SJCRH30 (cell line): ENCODE data around the gene SCUBE1. TPM values are rescaled to one million over a fixed set of nuclear protein-coding genes. Genes with fewer than 3 reads are reported as not detected.

Experiments used
- DNase-seq, 2 experiments: peaks; one replicate each; pipeline ENCODE4 v3.0.0-alpha.2; 2015 to 2020
- H3K27ac ChIP-seq: fragments of 250-450 bp; sonication (Bioruptor Pico); 2 replicates; pipeline ENCODE4 v1.5.1; 2020; ENCODE audit warnings: mild to moderate bottlenecking, moderate library complexity
- H3K27me3 ChIP-seq: fragments of 250-450 bp; sonication (Bioruptor Pico); 2 replicates; pipeline ENCODE4 v1.5.1; 2020; ENCODE audit warnings: mild to moderate bottlenecking, moderate library complexity
- H3K36me3 ChIP-seq: fragments of 250-450 bp; sonication (Bioruptor Pico); 2 replicates; pipeline ENCODE4 v1.5.1; 2020; ENCODE audit warnings: mild to moderate bottlenecking, moderate library complexity
- H3K4me1 ChIP-seq: fragments of 250-450 bp; sonication (Bioruptor Pico); 2 replicates; pipeline ENCODE4 v1.5.1; 2020; ENCODE audit warnings: mild to moderate bottlenecking, moderate library complexity
- H3K4me3 ChIP-seq: fragments of 250-450 bp; sonication (Bioruptor Pico); 2 replicates; pipeline ENCODE4 v1.5.1; 2020; ENCODE audit warnings: mild to moderate bottlenecking, moderate library complexity
- H3K9me3 ChIP-seq: fragments of 250-450 bp; sonication (Bioruptor Pico); replicated peaks from 2 replicates; pipeline ENCODE4 v1.5.1; 2020; ENCODE audit warnings: mild to moderate bottlenecking, moderate library complexity
- total RNA-seq: library from RNA; depleted of rRNA; stranded (reverse); fragments of >200 nt; shearing (Covaris generic); gene quantifications from 2 replicates; pipeline ENCODE4 v1.2.3, GENCODE V29; 2014

Gene SCUBE1
- total RNA-seq, 1 experiment from 2014 or later, result 13.7 TPM

GRCh38 chr22:43235445-43236409 is 107.4 kb downstream of the SCUBE1 start:
- H3K9me3 ChIP-seq, result no peaks in the 10 kb centered on the region
- no peak for DNase-seq
- no peak overlapping the region for H3K27ac ChIP-seq
- H3K4me1 ChIP-seq, result no peaks in the 10 kb centered on the region
- H3K36me3 ChIP-seq, result no peaks in the 10 kb centered on the region
- no peaks in the 10 kb centered on the region for H3K27me3 ChIP-seq
- H3K4me3 ChIP-seq, result no peak overlapping the region

- Histone ChIP-seq H3K9me3 (no peaks in the 10 kb centered on the region), H3K27ac (no peak overlapping the region), H3K4me1 (no peaks in the 10 kb centered on the region), H3K4me3 (no peak overlapping the region), H3K36me3 (no peaks in the 10 kb centered on the region), H3K27me3 (no peaks in the 10 kb centered on the region)
- DNase-seq, result no peak
These were observed 108.7 kb downstream of the SCUBE1 start for GRCh38 chr22:43234264-43234988.

GRCh38 chr22:43233529-43233928 is 109.6 kb downstream of the SCUBE1 start:
- no peaks in the 10 kb centered on the region for H3K9me3 ChIP-seq
- no peak for DNase-seq
- H3K27ac ChIP-seq, result no peak overlapping the region
- no peaks in the 10 kb centered on the region for H3K4me1 ChIP-seq
- H3K27me3 ChIP-seq, result no peaks in the 10 kb centered on the region
- no peak overlapping the region for H3K4me3 ChIP-seq
- no peaks in the 10 kb centered on the region for H3K36me3 ChIP-seq

GRCh38 chr22:43232445-43232844 is 110.7 kb downstream of the SCUBE1 start:
- no peaks in the 10 kb centered on the region for H3K4me1 ChIP-seq
- no peak for DNase-seq
- H3K27me3 ChIP-seq, result no peaks in the 10 kb centered on the region
- H3K36me3 ChIP-seq, result no peaks in the 10 kb centered on the region
- no peak overlapping the region for H3K27ac ChIP-seq
- H3K9me3 ChIP-seq, result no peaks in the 10 kb centered on the region
- H3K4me3 ChIP-seq, result no peak overlapping the region

- Histone ChIP-seq H3K36me3 (no peaks in the 10 kb centered on the region), H3K4me1 (no peaks in the 10 kb centered on the region), H3K9me3 (no peaks in the 10 kb centered on the region), H3K4me3 (no peak overlapping the region), H3K27ac (no peak overlapping the region), H3K27me3 (no peaks in the 10 kb centered on the region)
- no peak for DNase-seq
These were observed 111.5 kb downstream of the SCUBE1 start for GRCh38 chr22:43231724-43232034.

GRCh38 chr22:43230971-43231723 is 112.0 kb downstream of the SCUBE1 start:
- no peaks in the 10 kb centered on the region for H3K27me3 ChIP-seq
- peak; percentile 69 to 84 for DNase-seq
- H3K36me3 ChIP-seq, result no peaks in the 10 kb centered on the region
- no peaks in the 10 kb centered on the region for H3K4me1 ChIP-seq
- no peak overlapping the region for H3K27ac ChIP-seq
- no peaks in the 10 kb centered on the region for H3K9me3 ChIP-seq
- no peak overlapping the region for H3K4me3 ChIP-seq

GRCh38 chr22:43230571-43230970 is 112.6 kb downstream of the SCUBE1 start:
- Histone ChIP-seq H3K27me3 (no peaks in the 10 kb centered on the region), H3K36me3 (no peaks in the 10 kb centered on the region), H3K4me1 (no peaks in the 10 kb centered on the region), H3K4me3 (no peak overlapping the region), H3K27ac (no peak overlapping the region), H3K9me3 (no peaks in the 10 kb centered on the region)
- no peak for DNase-seq

- H3K9me3 ChIP-seq, result no peaks in the 10 kb centered on the region
- no peaks in the 10 kb centered on the region for H3K27me3 ChIP-seq
These were observed 114.3 kb downstream of the SCUBE1 start for GRCh38 chr22:43228863-43229262.

GRCh38 chr22:43228330-43228729 is 114.8 kb downstream of the SCUBE1 start:
- H3K4me1 ChIP-seq, result no peaks in the 10 kb centered on the region
- DNase-seq, result peak; percentile 65 to 66
- H3K36me3 ChIP-seq, result no peaks in the 10 kb centered on the region
- H3K4me3 ChIP-seq, result no peak overlapping the region
- no peaks in the 10 kb centered on the region for H3K9me3 ChIP-seq
- no peak overlapping the region for H3K27ac ChIP-seq
- no peaks in the 10 kb centered on the region for H3K27me3 ChIP-seq

More at GRCh38 chr22:43228863-43229262, 114.3 kb downstream of the SCUBE1 start:
- no peaks in the 10 kb centered on the region for H3K4me1 ChIP-seq
- H3K4me3 ChIP-seq, result no peak overlapping the region
- no peaks in the 10 kb centered on the region for H3K36me3 ChIP-seq
- DNase-seq, result no peak
- H3K27ac ChIP-seq, result no peak overlapping the region

- Histone ChIP-seq H3K36me3 (no peaks in the 10 kb centered on the region), H3K9me3 (no peaks in the 10 kb centered on the region), H3K27me3 (no peaks in the 10 kb centered on the region), H3K27ac (no peak overlapping the region), H3K4me3 (no peak overlapping the region), H3K4me1 (no peaks in the 10 kb centered on the region)
- DNase-seq, result no peak
These were observed 115.9 kb downstream of the SCUBE1 start for GRCh38 chr22:43227239-43227630.

GRCh38 chr22:43226377-43227238 is 116.6 kb downstream of the SCUBE1 start:
- Histone ChIP-seq H3K27ac (no peak overlapping the region), H3K27me3 (no peaks in the 10 kb centered on the region)
- peak; percentile 62 to 69 for DNase-seq

GRCh38 chr22:43225609-43226008 is 117.6 kb downstream of the SCUBE1 start:
- no peaks in the 10 kb centered on the region for H3K27me3 ChIP-seq
- H3K4me1 ChIP-seq, result no peaks in the 10 kb centered on the region
- no peak overlapping the region for H3K4me3 ChIP-seq
- no peaks in the 10 kb centered on the region for H3K9me3 ChIP-seq
- DNase-seq, result no peak
- H3K27ac ChIP-seq, result no peak overlapping the region
- no peaks in the 10 kb centered on the region for H3K36me3 ChIP-seq

More at GRCh38 chr22:43226377-43227238, 116.6 kb downstream of the SCUBE1 start:
- H3K4me3 ChIP-seq, result no peak overlapping the region
- H3K9me3 ChIP-seq, result no peaks in the 10 kb centered on the region
- no peaks in the 10 kb centered on the region for H3K36me3 ChIP-seq
- no peaks in the 10 kb centered on the region for H3K4me1 ChIP-seq

GRCh38 chr22:43222987-43223386 is 120.2 kb downstream of the SCUBE1 start:
- H3K4me3 ChIP-seq, result no peak overlapping the region
- no peaks in the 10 kb centered on the region for H3K9me3 ChIP-seq
- H3K4me1 ChIP-seq, result no peaks in the 10 kb centered on the region
- no peak overlapping the region for H3K27ac ChIP-seq
- no peaks in the 10 kb centered on the region for H3K36me3 ChIP-seq
- DNase-seq, result no peak
- no peaks in the 10 kb centered on the region for H3K27me3 ChIP-seq

GRCh38 chr22:43222262-43222661 is 120.9 kb downstream of the SCUBE1 start:
- no peak overlapping the region for H3K4me3 ChIP-seq
- no peaks in the 10 kb centered on the region for H3K4me1 ChIP-seq
- no peaks in the 10 kb centered on the region for H3K36me3 ChIP-seq
- H3K27ac ChIP-seq, result no peak overlapping the region
- no peak for DNase-seq
- H3K9me3 ChIP-seq, result no peaks in the 10 kb centered on the region
- no peaks in the 10 kb centered on the region for H3K27me3 ChIP-seq
